Neuron (in vitro differentiated cells): ENCODE results near the gene CDH6.

Experiments used
- H2AFZ ChIP-seq: one replicate; pipeline ENCODE4 v1.6.1; 2013; ENCODE audit warnings: low read depth, mild to moderate bottlenecking, inconsistent platforms, low read length, moderate library complexity
- H3K27me3 ChIP-seq: one replicate; pipeline ENCODE4 v1.6.1; 2013; ENCODE audit warnings: low read length; ENCODE audit not compliant: insufficient read depth
- H3K36me3 ChIP-seq: one replicate; pipeline ENCODE4 v1.6.1; 2013; ENCODE audit warnings: low read length; ENCODE audit not compliant: insufficient read depth
- H3K4me1 ChIP-seq: one replicate; pipeline ENCODE4 v1.6.1; 2013; ENCODE audit warnings: low read length; ENCODE audit not compliant: insufficient read depth
- H3K4me3 ChIP-seq: 2 replicates; pipeline ENCODE4 v1.5.1; 2013; ENCODE audit warnings: mild to moderate bottlenecking, low read length, moderate library complexity
- H3K9me3 ChIP-seq: one replicate; pipeline ENCODE4 v1.6.1; 2013; ENCODE audit warnings: low read length

The CDH6 gene

DNA sequence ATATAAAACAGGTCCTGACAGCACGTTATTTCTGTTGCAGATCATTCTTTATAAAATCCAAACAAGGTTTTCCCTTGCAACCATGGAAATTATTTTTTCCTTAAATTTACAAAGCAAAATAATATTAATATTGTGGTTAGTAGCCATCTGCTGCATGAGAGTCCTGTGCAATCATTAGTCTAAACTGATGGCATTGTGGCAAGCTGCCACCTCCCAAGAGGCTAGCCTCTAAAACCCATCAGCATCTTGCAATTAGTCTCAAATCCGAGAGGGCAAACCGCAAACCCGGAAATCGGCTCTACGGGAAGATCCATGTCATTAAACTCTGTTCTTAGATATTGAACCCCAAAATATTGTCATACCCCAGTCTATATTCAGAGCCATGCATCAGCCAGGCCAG lies 11.3 kb upstream of the CDH6 start:
- Histone ChIP-seq H3K4me1 (no peaks in the 10 kb centered on the region), H3K27me3 (peaks cover 4% of the 10 kb centered on the region), H3K4me3 (no peak overlapping the region), H2AFZ (no peak overlapping the region), H3K36me3 (no peaks in the 10 kb centered on the region), H3K9me3 (peaks cover 3% of the 10 kb centered on the region)

DNA sequence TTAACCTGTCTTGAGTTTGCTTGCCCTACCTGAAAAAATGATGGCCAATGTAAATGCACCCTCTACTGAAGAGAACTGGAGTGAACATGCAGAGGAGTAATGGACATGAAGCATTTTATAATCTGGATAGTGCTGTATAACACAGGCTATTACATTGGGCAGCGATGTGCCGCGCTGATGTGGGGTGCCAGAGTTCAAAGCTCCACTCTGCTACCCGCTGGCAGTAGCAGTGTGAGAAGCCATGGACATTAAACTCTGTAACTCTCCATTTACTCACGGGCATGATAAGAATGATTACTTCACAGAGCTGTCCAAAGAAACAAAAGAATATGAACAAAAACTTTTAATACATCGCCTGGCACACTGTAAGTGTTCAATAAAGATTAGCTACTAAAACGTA lies 7.5 kb upstream of the CDH6 start:
- Histone ChIP-seq H3K27me3 (no peaks in the 10 kb centered on the region), H3K9me3 (no peaks in the 10 kb centered on the region)

GRCh38 chr5:31186672-31187267 lies 6.7 kb upstream of the CDH6 start:
- no peak overlapping the region for H3K4me3 ChIP-seq
- no peaks in the 10 kb centered on the region for H3K9me3 ChIP-seq
- H3K36me3 ChIP-seq: no peaks in the 10 kb centered on the region
- no peak overlapping the region for H2AFZ ChIP-seq
- no peaks in the 10 kb centered on the region for H3K4me1 ChIP-seq
- no peaks in the 10 kb centered on the region for H3K27me3 ChIP-seq

More for the DNA sequence above, 7.5 kb upstream of the CDH6 start:
- Histone ChIP-seq H3K36me3 (no peaks in the 10 kb centered on the region), H3K4me1 (no peaks in the 10 kb centered on the region), H2AFZ (no peak overlapping the region), H3K4me3 (no peak overlapping the region)

DNA sequence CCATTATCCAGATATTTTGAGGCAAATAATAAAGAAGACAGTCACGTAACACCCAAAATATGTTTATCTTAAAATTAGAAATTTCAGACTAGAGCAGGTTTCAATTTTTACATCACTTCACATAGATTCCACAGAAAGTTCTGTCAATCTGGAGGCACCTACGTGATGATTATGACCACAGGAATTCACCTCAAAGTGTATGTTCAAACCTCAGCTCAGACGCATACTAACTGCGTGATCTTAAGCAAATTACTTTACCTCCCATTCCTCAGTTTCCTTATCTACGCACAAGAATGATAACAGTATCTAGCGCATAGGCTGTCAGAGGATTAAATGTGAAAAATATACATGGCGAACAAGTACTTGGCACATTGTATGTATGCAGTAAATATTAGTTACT lies 5.9 kb upstream of the CDH6 start:
- Histone ChIP-seq H3K4me3 (no peak overlapping the region), H3K27me3 (peaks cover 2% of the 10 kb centered on the region), H2AFZ (no peak overlapping the region)

GRCh38 chr5:31192442-31192841 lies 1.0 kb upstream of the CDH6 start:
- Histone ChIP-seq H3K27me3 (peaks cover 8% of the 10 kb centered on the region), H3K36me3 (no peaks in the 10 kb centered on the region), H3K4me3 (no peak overlapping the region), H3K9me3 (no peaks in the 10 kb centered on the region), H3K4me1 (peaks cover 26% of the 10 kb centered on the region), H2AFZ (no peak overlapping the region)

More for the DNA sequence above, 5.9 kb upstream of the CDH6 start:
- Histone ChIP-seq H3K9me3 (no peaks in the 10 kb centered on the region), H3K36me3 (no peaks in the 10 kb centered on the region), H3K4me1 (no peaks in the 10 kb centered on the region)

DNA sequence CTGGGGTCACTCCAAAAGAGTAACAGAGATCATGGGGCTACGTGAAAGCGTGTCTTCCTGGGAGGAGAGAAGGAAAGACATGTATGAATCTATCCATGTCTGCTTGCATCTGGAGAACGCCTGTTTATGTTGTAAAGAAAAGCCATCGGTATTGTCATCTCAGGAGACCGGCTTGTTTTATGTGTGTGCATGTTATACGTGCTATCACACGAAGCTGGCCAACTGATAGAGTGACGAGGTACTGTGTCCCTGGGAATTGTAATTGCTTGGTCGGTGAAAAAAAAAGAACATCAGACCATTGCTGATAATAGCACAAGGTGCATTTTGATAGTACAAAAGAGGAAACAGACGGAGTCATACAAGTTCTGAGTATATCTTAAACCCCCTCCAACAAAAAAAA lies 370 bp upstream of the CDH6 start:
- peaks cover 8% of the 10 kb centered on the region for H3K27me3 ChIP-seq
- H3K36me3 ChIP-seq: no peaks in the 10 kb centered on the region
- no peaks in the 10 kb centered on the region for H3K9me3 ChIP-seq
- no peak overlapping the region for H2AFZ ChIP-seq
- peaks cover 26% of the 10 kb centered on the region for H3K4me1 ChIP-seq
- peak overlapping the region; percentile 50 for H3K4me3 ChIP-seq

- Histone ChIP-seq H2AFZ (peak overlapping the region; percentile 87), H3K36me3 (no peaks in the 10 kb centered on the region), H3K9me3 (no peaks in the 10 kb centered on the region), H3K4me1 (peaks cover 26% of the 10 kb centered on the region), H3K27me3 (peaks cover 8% of the 10 kb centered on the region), H3K4me3 (peak overlapping the region; percentile 50)
These were observed 955 bp downstream of the CDH6 start for GRCh38 chr5:31194468-31194813.

DNA sequence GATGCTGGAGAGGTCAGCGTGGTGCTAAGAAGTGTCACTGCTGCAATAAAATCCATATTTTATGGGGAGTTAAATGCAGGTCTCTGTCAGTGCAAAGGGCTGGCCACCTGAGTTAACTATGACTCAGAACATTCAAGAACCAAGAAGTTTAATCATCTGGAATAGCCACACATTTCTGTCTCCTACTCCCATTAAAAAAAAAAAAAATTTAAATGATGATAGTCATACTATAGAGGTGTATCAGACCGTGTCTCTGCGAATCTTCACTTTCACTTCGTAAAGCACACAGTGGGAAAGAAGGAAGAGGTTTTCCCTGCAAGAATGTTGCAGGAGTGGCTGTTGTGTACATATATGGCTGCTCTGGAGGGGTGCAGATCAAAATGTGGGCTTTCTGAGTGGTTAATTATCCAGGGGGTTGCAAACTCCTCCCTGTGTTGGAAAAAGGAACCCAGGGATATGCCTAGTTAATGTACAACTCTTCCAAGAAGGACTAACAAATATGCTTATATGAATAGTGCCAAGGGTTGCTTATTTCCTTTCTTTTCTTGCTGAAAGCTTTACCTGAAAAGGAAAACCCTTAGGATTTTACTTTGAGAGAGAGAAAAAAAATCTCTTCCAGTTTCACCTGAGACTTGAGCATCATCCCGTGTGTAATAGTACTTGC lies 1.5 kb downstream of the CDH6 start:
- H3K9me3 ChIP-seq: no peaks in the 10 kb centered on the region
- peak overlapping the region; percentile 50 for H3K4me3 ChIP-seq
- H3K4me1 ChIP-seq: peaks cover 26% of the 10 kb centered on the region
- no peak overlapping the region for H2AFZ ChIP-seq
- H3K27me3 ChIP-seq: peaks cover 8% of the 10 kb centered on the region
- no peaks in the 10 kb centered on the region for H3K36me3 ChIP-seq

DNA sequence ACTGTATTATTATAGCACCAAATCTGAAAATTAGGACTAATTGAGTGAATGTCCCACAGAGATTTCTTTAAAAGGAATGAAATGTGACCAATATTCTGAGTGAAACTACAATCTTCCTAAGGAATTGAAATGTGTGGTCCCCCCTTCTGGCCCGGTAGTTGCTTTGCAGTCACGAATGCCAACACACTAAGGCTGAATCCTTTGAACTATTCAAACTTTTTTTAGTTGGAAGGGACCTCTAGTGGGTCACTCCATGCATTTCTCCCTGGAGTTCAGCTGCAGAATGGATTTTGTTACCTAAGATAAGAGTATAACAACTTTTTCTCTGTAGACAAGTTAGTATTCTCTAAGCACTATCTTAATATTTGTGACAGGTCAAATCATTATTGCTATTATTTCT lies 2.8 kb downstream of the CDH6 start:
- Histone ChIP-seq H3K9me3 (no peaks in the 10 kb centered on the region), H3K4me1 (peaks cover 26% of the 10 kb centered on the region), H3K36me3 (no peaks in the 10 kb centered on the region), H3K27me3 (peaks cover 8% of the 10 kb centered on the region), H3K4me3 (no peak overlapping the region), H2AFZ (no peak overlapping the region)

- Histone ChIP-seq H2AFZ (no peak overlapping the region), H3K27me3 (peaks cover 8% of the 10 kb centered on the region), H3K36me3 (no peaks in the 10 kb centered on the region), H3K9me3 (no peaks in the 10 kb centered on the region), H3K4me1 (peaks cover 26% of the 10 kb centered on the region), H3K4me3 (no peak overlapping the region)
These were observed 3.7 kb downstream of the CDH6 start for GRCh38 chr5:31197183-31197582.

DNA sequence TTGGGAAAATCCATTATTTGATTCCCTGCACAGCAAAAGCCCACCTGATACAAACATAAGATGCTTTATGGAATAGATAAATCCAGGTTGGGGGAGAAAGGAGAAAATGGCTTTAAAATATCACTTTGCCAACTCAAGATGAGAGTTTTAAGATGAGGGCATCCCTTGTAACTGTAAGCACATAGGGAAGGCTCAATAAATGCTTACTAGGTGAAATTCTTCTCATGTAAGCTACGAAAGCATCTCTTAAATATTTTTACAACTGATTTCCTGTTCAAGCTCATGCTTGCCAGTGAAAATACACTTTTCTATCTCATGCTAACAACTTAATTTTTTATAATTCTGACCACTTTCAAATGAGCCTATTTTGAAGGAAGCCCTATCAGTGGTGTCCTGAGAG lies 11.5 kb downstream of the CDH6 start:
- no peaks in the 10 kb centered on the region for H3K4me1 ChIP-seq
- no peaks in the 10 kb centered on the region for H3K36me3 ChIP-seq
- no peaks in the 10 kb centered on the region for H3K9me3 ChIP-seq
- no peak overlapping the region for H2AFZ ChIP-seq
- H3K27me3 ChIP-seq: no peaks in the 10 kb centered on the region
- no peak overlapping the region for H3K4me3 ChIP-seq

DNA sequence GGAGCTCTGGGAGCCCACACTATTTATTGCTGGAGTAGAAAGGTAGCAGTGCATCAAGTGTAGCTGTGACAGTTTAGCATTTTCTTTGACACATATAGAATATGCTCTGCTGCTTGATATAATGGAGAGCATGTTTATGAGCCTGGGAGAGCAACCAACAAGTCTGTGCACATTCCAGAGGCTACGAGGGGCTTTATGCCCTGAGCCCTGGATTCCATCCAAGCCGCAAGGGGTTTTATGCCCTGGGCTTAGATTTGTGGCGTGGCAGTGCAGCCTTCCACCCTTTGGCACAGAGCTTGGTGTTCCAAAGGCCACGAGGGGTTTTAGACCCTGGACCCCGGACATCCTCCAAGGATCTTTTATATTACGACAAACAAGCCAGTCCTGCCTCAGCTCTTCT lies 14.6 kb downstream of the CDH6 start:
- Histone ChIP-seq H3K27me3 (no peaks in the 10 kb centered on the region), H3K9me3 (no peaks in the 10 kb centered on the region), H3K4me3 (no peak overlapping the region)

GRCh38 chr5:31209334-31209733 lies 15.8 kb downstream of the CDH6 start:
- Histone ChIP-seq H3K4me1 (peaks cover 14% of the 10 kb centered on the region), H3K36me3 (no peaks in the 10 kb centered on the region), H3K27me3 (no peaks in the 10 kb centered on the region), H2AFZ (no peak overlapping the region), H3K9me3 (no peaks in the 10 kb centered on the region), H3K4me3 (no peak overlapping the region)

More for the DNA sequence above, 14.6 kb downstream of the CDH6 start:
- Histone ChIP-seq H2AFZ (no peak overlapping the region), H3K36me3 (no peaks in the 10 kb centered on the region), H3K4me1 (peaks cover 1% of the 10 kb centered on the region)

GRCh38 chr5:31211098-31211497 lies 17.6 kb downstream of the CDH6 start:
- Histone ChIP-seq H3K36me3 (no peaks in the 10 kb centered on the region), H3K27me3 (no peaks in the 10 kb centered on the region), H3K4me1 (peaks cover 16% of the 10 kb centered on the region)

More at GRCh38 chr5:31211098-31211497, 17.6 kb downstream of the CDH6 start:
- Histone ChIP-seq H3K4me3 (no peak overlapping the region), H3K9me3 (no peaks in the 10 kb centered on the region), H2AFZ (no peak overlapping the region)
